ENCODE results near the gene NFIB. TPM values are rescaled to one million over a fixed set of nuclear protein-coding genes. Genes with fewer than 3 reads are reported as not detected.

The NFIB gene
- total and polyA plus RNA-seq, 10 of the 15 experiments (the other 5 are each of a cell fraction or from before 2014, with no cell fraction given), result under 0.01 to 0.19 (median 0.05) TPM; not detected in 3

DNA sequence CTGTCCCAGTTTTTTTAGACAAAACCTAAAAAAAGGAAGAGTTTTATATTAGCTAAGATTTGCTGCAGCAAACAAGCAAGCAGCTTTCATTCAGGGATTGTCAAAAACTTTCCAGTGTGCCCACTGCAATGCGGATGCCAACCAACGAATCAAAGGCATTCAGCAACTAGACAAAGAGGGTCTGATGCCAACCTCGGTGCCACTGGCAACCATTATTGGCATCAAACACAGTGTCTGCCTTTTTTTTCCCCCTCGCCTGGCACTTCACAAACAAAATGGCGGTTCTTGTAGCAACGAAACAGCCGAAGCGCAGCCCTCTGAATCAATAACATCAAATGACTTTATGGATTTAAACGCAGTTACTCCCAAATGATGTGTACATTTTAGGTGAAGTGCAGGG lies 10.4 kb downstream of the NFIB start:
- Histone ChIP-seq H3K27me3 (replicated peaks in 1 of 2; ENCODE audit: control insufficient read depth in 2 of 2, insufficient read depth in 2 of 2, low read length in 1 of 2) (no peaks in the 10 kb centered on the region; a peak in 1 of 4 replicates), H3K4me3 (no peak overlapping the region), H2AFZ (ENCODE audit: control insufficient read depth, low read depth, low read length) (no peak overlapping the region), H3K9ac (ENCODE audit: control insufficient read depth, insufficient read depth, low read length) (no peak overlapping the region), H3K79me2 (ENCODE audit: control insufficient read depth, insufficient read depth, low read length) (no peaks in the 10 kb centered on the region), H3K4me2 (ENCODE audit: control insufficient read depth, insufficient read depth) (no peak overlapping the region), H3K36me3 (ENCODE audit: control insufficient read depth in 2 of 2, insufficient read depth in 2 of 2, low read length in 1 of 2) (no peaks in the 10 kb centered on the region), H4K20me1 (ENCODE audit: control insufficient read depth, insufficient read depth) (no peaks in the 10 kb centered on the region), H3K9me3 (replicated peaks; ENCODE audit: control insufficient read depth, insufficient read depth, low read length) (no peaks in the 10 kb centered on the region), H3K4me1 (ENCODE audit: control insufficient read depth, insufficient read depth, low read length) (no peaks in the 10 kb centered on the region), H3K27ac (ENCODE audit: control insufficient read depth, insufficient read depth) (no peak overlapping the region)
- CTCF ChIA-PET, result no interaction called here
- TF ChIP-seq NR2C1 (IDR thresholded peaks at IDR 0.05) (no peak), CBX3 (IDR thresholded peaks at IDR 0.05; ENCODE audit: borderline replicate concordance, low read depth) (no peak), CTCF (IDR thresholded peaks at IDR 0.05 in 2 of 3, conservative IDR thresholded peaks at IDR 0.05 in 1 of 3; ENCODE audit: control insufficient read depth in 2 of 3, extremely low read depth in 1 of 3, insufficient read depth in 1 of 3, low read depth in 3 of 3, low read length in 3 of 3) (no peak), KAT2A (conservative IDR thresholded peaks at IDR 0.05; ENCODE audit: control insufficient read depth, low read depth, low read length) (no peak), ZBTB11 (CRISPR knock-in tag; IDR thresholded peaks at IDR 0.05) (no peak)
- TF ChIP-seq, protein P1, sequence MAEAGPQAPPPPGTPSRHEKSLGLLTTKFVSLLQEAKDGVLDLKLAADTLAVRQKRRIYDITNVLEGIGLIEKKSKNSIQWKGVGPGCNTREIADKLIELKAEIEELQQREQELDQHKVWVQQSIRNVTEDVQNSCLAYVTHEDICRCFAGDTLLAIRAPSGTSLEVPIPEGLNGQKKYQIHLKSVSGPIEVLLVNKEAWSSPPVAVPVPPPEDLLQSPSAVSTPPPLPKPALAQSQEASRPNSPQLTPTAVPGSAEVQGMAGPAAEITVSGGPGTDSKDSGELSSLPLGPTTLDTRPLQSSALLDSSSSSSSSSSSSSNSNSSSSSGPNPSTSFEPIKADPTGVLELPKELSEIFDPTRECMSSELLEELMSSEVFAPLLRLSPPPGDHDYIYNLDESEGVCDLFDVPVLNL (IDR thresholded peaks at IDR 0.05; ENCODE audit: low read depth, low read length), result no peak
- TF ChIP-seq, protein P2, sequence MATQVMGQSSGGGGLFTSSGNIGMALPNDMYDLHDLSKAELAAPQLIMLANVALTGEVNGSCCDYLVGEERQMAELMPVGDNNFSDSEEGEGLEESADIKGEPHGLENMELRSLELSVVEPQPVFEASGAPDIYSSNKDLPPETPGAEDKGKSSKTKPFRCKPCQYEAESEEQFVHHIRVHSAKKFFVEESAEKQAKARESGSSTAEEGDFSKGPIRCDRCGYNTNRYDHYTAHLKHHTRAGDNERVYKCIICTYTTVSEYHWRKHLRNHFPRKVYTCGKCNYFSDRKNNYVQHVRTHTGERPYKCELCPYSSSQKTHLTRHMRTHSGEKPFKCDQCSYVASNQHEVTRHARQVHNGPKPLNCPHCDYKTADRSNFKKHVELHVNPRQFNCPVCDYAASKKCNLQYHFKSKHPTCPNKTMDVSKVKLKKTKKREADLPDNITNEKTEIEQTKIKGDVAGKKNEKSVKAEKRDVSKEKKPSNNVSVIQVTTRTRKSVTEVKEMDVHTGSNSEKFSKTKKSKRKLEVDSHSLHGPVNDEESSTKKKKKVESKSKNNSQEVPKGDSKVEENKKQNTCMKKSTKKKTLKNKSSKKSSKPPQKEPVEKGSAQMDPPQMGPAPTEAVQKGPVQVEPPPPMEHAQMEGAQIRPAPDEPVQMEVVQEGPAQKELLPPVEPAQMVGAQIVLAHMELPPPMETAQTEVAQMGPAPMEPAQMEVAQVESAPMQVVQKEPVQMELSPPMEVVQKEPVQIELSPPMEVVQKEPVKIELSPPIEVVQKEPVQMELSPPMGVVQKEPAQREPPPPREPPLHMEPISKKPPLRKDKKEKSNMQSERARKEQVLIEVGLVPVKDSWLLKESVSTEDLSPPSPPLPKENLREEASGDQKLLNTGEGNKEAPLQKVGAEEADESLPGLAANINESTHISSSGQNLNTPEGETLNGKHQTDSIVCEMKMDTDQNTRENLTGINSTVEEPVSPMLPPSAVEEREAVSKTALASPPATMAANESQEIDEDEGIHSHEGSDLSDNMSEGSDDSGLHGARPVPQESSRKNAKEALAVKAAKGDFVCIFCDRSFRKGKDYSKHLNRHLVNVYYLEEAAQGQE (IDR thresholded peaks at IDR 0.05; ENCODE audit: low read depth, low read length), result no peak
- TF ChIP-seq, protein P3, sequence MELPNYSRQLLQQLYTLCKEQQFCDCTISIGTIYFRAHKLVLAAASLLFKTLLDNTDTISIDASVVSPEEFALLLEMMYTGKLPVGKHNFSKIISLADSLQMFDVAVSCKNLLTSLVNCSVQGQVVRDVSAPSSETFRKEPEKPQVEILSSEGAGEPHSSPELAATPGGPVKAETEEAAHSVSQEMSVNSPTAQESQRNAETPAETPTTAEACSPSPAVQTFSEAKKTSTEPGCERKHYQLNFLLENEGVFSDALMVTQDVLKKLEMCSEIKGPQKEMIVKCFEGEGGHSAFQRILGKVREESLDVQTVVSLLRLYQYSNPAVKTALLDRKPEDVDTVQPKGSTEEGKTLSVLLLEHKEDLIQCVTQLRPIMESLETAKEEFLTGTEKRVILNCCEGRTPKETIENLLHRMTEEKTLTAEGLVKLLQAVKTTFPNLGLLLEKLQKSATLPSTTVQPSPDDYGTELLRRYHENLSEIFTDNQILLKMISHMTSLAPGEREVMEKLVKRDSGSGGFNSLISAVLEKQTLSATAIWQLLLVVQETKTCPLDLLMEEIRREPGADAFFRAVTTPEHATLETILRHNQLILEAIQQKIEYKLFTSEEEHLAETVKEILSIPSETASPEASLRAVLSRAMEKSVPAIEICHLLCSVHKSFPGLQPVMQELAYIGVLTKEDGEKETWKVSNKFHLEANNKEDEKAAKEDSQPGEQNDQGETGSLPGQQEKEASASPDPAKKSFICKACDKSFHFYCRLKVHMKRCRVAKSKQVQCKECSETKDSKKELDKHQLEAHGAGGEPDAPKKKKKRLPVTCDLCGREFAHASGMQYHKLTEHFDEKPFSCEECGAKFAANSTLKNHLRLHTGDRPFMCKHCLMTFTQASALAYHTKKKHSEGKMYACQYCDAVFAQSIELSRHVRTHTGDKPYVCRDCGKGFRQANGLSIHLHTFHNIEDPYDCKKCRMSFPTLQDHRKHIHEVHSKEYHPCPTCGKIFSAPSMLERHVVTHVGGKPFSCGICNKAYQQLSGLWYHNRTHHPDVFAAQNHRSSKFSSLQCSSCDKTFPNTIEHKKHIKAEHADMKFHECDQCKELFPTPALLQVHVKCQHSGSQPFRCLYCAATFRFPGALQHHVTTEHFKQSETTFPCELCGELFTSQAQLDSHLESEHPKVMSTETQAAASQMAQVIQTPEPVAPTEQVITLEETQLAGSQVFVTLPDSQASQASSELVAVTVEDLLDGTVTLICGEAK (IDR thresholded peaks at IDR 0.05; ENCODE audit: borderline replicate concordance), result no peak
- RAD21 ChIA-PET (ENCODE audit: unreplicated experiment), result no interaction called here
- ATAC-seq (no peak), FAIRE-seq (no peak), DNase-seq (ENCODE audit: low read depth, low spot score) (no peak)
- POLR2A ChIA-PET, result no interaction called here
- intact Hi-C loops (cut with micrococcal nuclease; ENCODE audit: unreplicated experiment) (no loop called here), in situ Hi-C loops (cut with MboI) (no loop called here)
- SMC1A ChIA-PET (ENCODE audit: uncharacterized antibody, unreplicated experiment), result no interaction called here
- BruUV-seq (replicated peaks), result no TSS peak
- 40% methylated on average over 9 of the region's 9 CpGs for WGBS (ENCODE audit: insufficient coverage, insufficient replicate concordance, low lambda C conversion rate, missing lambda C conversion rate)

Data from GM12878 (cell line).